NOMO-1 (cell line): ENCODE results near the gene BEST1.
"Not testable (repeated sequence)": the region's sequence is repeated elsewhere in the genome, so short reads cannot be mapped to it uniquely, and the experiment has no call there.

Experiments
- DNase-seq, 2 experiments: peaks; one replicate each; lab custom pipeline; 2025; ENCODE audit not compliant: unreplicated experiment in 2 of 2; lab: John Stamatoyannopoulos, UW

The BEST1 gene

DNA sequence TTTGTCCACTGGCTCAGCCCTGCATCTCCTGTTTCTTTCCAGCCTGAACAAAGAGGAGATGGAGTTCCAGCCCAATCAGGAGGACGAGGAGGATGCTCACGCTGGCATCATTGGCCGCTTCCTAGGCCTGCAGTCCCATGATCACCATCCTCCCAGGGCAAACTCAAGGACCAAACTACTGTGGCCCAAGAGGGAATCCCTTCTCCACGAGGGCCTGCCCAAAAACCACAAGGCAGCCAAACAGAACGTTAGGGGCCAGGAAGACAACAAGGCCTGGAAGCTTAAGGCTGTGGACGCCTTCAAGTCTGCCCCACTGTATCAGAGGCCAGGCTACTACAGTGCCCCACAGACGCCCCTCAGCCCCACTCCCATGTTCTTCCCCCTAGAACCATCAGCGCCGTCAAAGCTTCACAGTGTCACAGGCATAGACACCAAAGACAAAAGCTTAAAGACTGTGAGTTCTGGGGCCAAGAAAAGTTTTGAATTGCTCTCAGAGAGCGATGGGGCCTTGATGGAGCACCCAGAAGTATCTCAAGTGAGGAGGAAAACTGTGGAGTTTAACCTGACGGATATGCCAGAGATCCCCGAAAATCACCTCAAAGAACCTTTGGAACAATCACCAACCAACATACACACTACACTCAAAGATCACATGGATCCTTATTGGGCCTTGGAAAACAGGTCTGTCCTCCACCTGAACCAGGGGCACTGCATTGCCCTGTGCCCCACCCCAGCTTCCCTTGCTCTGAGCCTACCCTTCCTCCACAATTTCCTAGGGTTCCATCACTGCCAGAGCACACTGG is 12.3 kb downstream of the BEST1 start:
- no peak for DNase-seq

DNA sequence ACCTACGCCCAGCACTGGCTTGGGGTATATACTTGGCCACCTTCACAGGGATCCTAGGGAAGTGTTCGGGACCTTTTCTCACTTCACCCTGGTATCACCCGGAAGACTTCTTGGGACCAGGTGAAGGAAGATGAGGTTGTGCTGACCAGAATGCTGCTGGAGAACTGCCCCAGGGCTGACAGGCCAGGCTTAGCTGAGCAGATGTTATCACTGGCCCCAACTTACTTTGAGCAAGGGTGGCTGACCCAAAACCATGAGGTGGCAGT is 12.8 kb downstream of the BEST1 start:
- DNase-seq: no peak

GRCh38 chr11:61963282-61964057 is 13.3 kb downstream of the BEST1 start:
- peak; percentile 75 to 87 for DNase-seq

GRCh38 chr11:61964058-61964665 is 14.0 kb downstream of the BEST1 start:
- no peak for DNase-seq

GRCh38 chr11:61964666-61965271 is 14.6 kb downstream of the BEST1 start:
- not testable (repeated sequence) for DNase-seq

DNA sequence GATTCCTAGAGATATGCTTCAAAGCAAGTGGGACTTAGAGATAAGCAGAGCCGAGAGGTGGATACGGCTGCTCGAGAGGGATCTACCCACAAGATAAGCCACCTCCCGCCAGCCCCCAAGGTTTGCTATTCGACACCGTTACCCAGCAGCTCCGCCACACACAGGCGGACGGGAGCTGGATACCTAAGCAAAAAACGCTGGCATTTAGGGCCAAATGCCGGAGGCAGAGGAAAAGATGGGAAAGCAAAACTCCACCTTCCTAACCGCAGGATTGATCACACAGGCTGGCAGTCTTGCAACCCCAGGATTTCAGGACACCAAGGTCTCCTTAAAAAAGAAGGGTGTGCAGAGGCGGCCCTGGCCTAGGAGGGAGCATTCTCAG is 16.6 kb downstream of the BEST1 start:
- no peak for DNase-seq

- DNase-seq: peak; percentile 73 to 87
Observed at GRCh38 chr11:61967116-61967923, 17.2 kb downstream of the BEST1 start, which contains the start of gene FTH1. TSS of gene FTH1 (minus strand) at chr11:61967634. CDS start at chr11:61967425, 209 bp downstream.

GRCh38 chr11:61967924-61968757 is 18.0 kb downstream of the BEST1 start:
- DNase-seq: peak; percentile 40 to 52

GRCh38 chr11:61968758-61969390 is 18.7 kb downstream of the BEST1 start:
- DNase-seq: no peak

- no peak for DNase-seq
Observed at GRCh38 chr11:61969391-61969758, 19.2 kb downstream of the BEST1 start.

GRCh38 chr11:61969838-61970662 is 19.9 kb downstream of the BEST1 start:
- DNase-seq: peak; percentile 65 to 92

- peak; percentile 84 for DNase-seq
Observed at GRCh38 chr11:61971248-61972111, 21.3 kb downstream of the BEST1 start.

GRCh38 chr11:61972112-61972671 is 22.0 kb downstream of the BEST1 start:
- DNase-seq: no peak

- DNase-seq: peak in 1 of 2 experiments; percentile 18
Observed at GRCh38 chr11:61972672-61973475, 22.7 kb downstream of the BEST1 start.

- DNase-seq: no peak
Observed at GRCh38 chr11:61973476-61974162, 23.5 kb downstream of the BEST1 start.
